Measurements from ENCODE around the gene HAO2. TPM values are rescaled to one million over a fixed set of nuclear protein-coding genes. Genes with fewer than 3 reads are reported as not detected.
"Not testable (repeated sequence)": the region's sequence is repeated elsewhere in the genome, so short reads cannot be mapped to it uniquely, and the experiment has no call there.

HAO2 gene
- total RNA-seq, 2 experiments from 2014 or later: not detected

- Histone ChIP-seq H4K20me1 (ENCODE audit: insufficient read depth, low read length) (no peaks in the 10 kb centered on the region), H3K4me1 (ENCODE audit: insufficient read depth, low read length, poor library complexity, severe bottlenecking) (no peaks in the 10 kb centered on the region), H3K27ac (ENCODE audit: low read depth, low read length, poor library complexity, severe bottlenecking) (no peak overlapping the region), H3K4me3 (ENCODE audit: low read depth, low read length, poor library complexity, severe bottlenecking) (no peak overlapping the region), H3K9me3 (ENCODE audit: low read length) (no peaks in the 10 kb centered on the region), H3K9me2 (ENCODE audit: insufficient read depth, low read length) (no peaks in the 10 kb centered on the region), H2AFZ (ENCODE audit: low read length) (no peak overlapping the region), H3K36me3 (ENCODE audit: insufficient read depth, low read length) (no peaks in the 10 kb centered on the region), H3K79me2 (ENCODE audit: insufficient read depth, low read depth, low read length) (no peaks in the 10 kb centered on the region), H3K4me2 (ENCODE audit: low read length) (no peak overlapping the region)
- ChIA-PET CTCF (ENCODE audit: unreplicated experiment) (no interaction called here), POLR2A (no interaction called here)
- DNase-seq (ENCODE audit: low spot score): no peak
- intact Hi-C loops (cut with micrococcal nuclease; ENCODE audit: unreplicated experiment): no loop called here
- no TSS peak for BruUV-seq (replicated peaks)
- TF ChIP-seq CTCF (conservative IDR thresholded peaks at IDR 0.05; ENCODE audit: low read length): no peak
- TF ChIP-seq EZH2phosphoT487 (IDR thresholded peaks at IDR 0.05; ENCODE audit: borderline replicate concordance, low read depth, low read length): no peak
These were observed 36.7 kb upstream of the HAO2 start for GRCh38 chr1:119331915-119332314.

GRCh38 chr1:119332622-119333021, 36.0 kb upstream of the HAO2 start:
- no peaks in the 10 kb centered on the region for H4K20me1 ChIP-seq (ENCODE audit: insufficient read depth, low read length)
- no peaks in the 10 kb centered on the region for H3K9me3 ChIP-seq (ENCODE audit: low read length)
- H2AFZ ChIP-seq (ENCODE audit: low read length): no peak overlapping the region
- no peak overlapping the region for H3K4me3 ChIP-seq (ENCODE audit: low read depth, low read length, poor library complexity, severe bottlenecking)
- no peaks in the 10 kb centered on the region for H3K36me3 ChIP-seq (ENCODE audit: insufficient read depth, low read length)
- no peaks in the 10 kb centered on the region for H3K79me2 ChIP-seq (ENCODE audit: insufficient read depth, low read depth, low read length)
- DNase-seq (ENCODE audit: low spot score): no peak
- ChIA-PET CTCF (ENCODE audit: unreplicated experiment) (no interaction called here), POLR2A (no interaction called here)
- H3K4me1 ChIP-seq (ENCODE audit: insufficient read depth, low read length, poor library complexity, severe bottlenecking): no peaks in the 10 kb centered on the region
- H3K9me2 ChIP-seq (ENCODE audit: insufficient read depth, low read length): no peaks in the 10 kb centered on the region
- BruUV-seq (replicated peaks): no TSS peak
- no peak overlapping the region for H3K27ac ChIP-seq (ENCODE audit: low read depth, low read length, poor library complexity, severe bottlenecking)
- no peak for TF ChIP-seq CTCF (conservative IDR thresholded peaks at IDR 0.05; ENCODE audit: low read length)
- TF ChIP-seq EZH2phosphoT487 (IDR thresholded peaks at IDR 0.05; ENCODE audit: borderline replicate concordance, low read depth, low read length): no peak
- intact Hi-C loops (cut with micrococcal nuclease; ENCODE audit: unreplicated experiment): no loop called here
- H3K4me2 ChIP-seq (ENCODE audit: low read length): no peak overlapping the region

- CTCF ChIA-PET (ENCODE audit: unreplicated experiment): no interaction called here
- no peak overlapping the region for H3K4me3 ChIP-seq (ENCODE audit: low read depth, low read length, poor library complexity, severe bottlenecking)
- no TSS peak for BruUV-seq (replicated peaks)
These were observed 35.3 kb upstream of the HAO2 start for GRCh38 chr1:119333163-119333896.

GRCh38 chr1:119333897-119334250, 34.7 kb upstream of the HAO2 start:
- POLR2A ChIA-PET; CTCF ChIA-PET (ENCODE audit: unreplicated experiment); H3K36me3 ChIP-seq (ENCODE audit: insufficient read depth, low read length); H3K9me2 ChIP-seq (ENCODE audit: insufficient read depth, low read length); H3K4me1 ChIP-seq (ENCODE audit: insufficient read depth, low read length, poor library complexity, severe bottlenecking); BruUV-seq (replicated peaks); H3K4me2 ChIP-seq (ENCODE audit: low read length); H4K20me1 ChIP-seq (ENCODE audit: insufficient read depth, low read length); H3K4me3 ChIP-seq (ENCODE audit: low read depth, low read length, poor library complexity, severe bottlenecking); intact Hi-C loops (cut with micrococcal nuclease; ENCODE audit: unreplicated experiment); H2AFZ ChIP-seq (ENCODE audit: low read length); H3K9me3 ChIP-seq (ENCODE audit: low read length); H3K79me2 ChIP-seq (ENCODE audit: insufficient read depth, low read depth, low read length); H3K27ac ChIP-seq (ENCODE audit: low read depth, low read length, poor library complexity, severe bottlenecking); DNase-seq (ENCODE audit: low spot score): not testable (repeated sequence)

More at GRCh38 chr1:119333163-119333896, 35.3 kb upstream of the HAO2 start:
- intact Hi-C loops (cut with micrococcal nuclease; ENCODE audit: unreplicated experiment): no loop called here
- no peaks in the 10 kb centered on the region for H4K20me1 ChIP-seq (ENCODE audit: insufficient read depth, low read length)
- no peak overlapping the region for H2AFZ ChIP-seq (ENCODE audit: low read length)
- no peak for DNase-seq (ENCODE audit: low spot score)
- H3K4me1 ChIP-seq (ENCODE audit: insufficient read depth, low read length, poor library complexity, severe bottlenecking): no peaks in the 10 kb centered on the region
- H3K9me2 ChIP-seq (ENCODE audit: insufficient read depth, low read length): no peaks in the 10 kb centered on the region
- no peaks in the 10 kb centered on the region for H3K79me2 ChIP-seq (ENCODE audit: insufficient read depth, low read depth, low read length)
- no peak overlapping the region for H3K4me2 ChIP-seq (ENCODE audit: low read length)
- POLR2A ChIA-PET: no interaction called here
- no peak overlapping the region for H3K27ac ChIP-seq (ENCODE audit: low read depth, low read length, poor library complexity, severe bottlenecking)
- H3K36me3 ChIP-seq (ENCODE audit: insufficient read depth, low read length): no peaks in the 10 kb centered on the region
- TF ChIP-seq EZH2phosphoT487 (IDR thresholded peaks at IDR 0.05; ENCODE audit: borderline replicate concordance, low read depth, low read length) (no peak), CTCF (conservative IDR thresholded peaks at IDR 0.05; ENCODE audit: low read length) (no peak)
- no peaks in the 10 kb centered on the region for H3K9me3 ChIP-seq (ENCODE audit: low read length)
